Endothelial cell (in vitro differentiated cells): ENCODE data around the gene P2RX5. TPM values are rescaled to one million over a fixed set of nuclear protein-coding genes. Genes with fewer than 3 reads are reported as not detected.
"Not testable (repeated sequence)": the region's sequence is repeated elsewhere in the genome, so short reads cannot be mapped to it uniquely, and the experiment has no call there.

Experiments used
- DNase-seq: peaks from one replicate; pipeline ENCODE4 v3.0.0; 2021; ENCODE audit warnings: low spot score
- H3K27ac Mint-ChIP-seq: one replicate; pipeline ENCODE4 v1.8.0; 2021; ENCODE audit warnings: mixed read lengths, inconsistent platforms; ENCODE audit not compliant: unreplicated experiment
- H3K27me3 Mint-ChIP-seq: one replicate; pipeline ENCODE4 v1.8.0; 2021; ENCODE audit warnings: mild to moderate bottlenecking, moderate library complexity, mixed read lengths, inconsistent platforms; ENCODE audit not compliant: unreplicated experiment
- H3K36me3 Mint-ChIP-seq: one replicate; pipeline ENCODE4 v1.8.0; 2021; ENCODE audit warnings: mild to moderate bottlenecking, low read depth, mixed read lengths, inconsistent platforms; ENCODE audit not compliant: unreplicated experiment
- H3K4me1 Mint-ChIP-seq: one replicate; pipeline ENCODE4 v1.8.0; 2021; ENCODE audit warnings: mild to moderate bottlenecking, mixed read lengths, inconsistent platforms; ENCODE audit not compliant: unreplicated experiment
- H3K4me3 Mint-ChIP-seq: one replicate; pipeline ENCODE4 v1.8.0; 2021; ENCODE audit warnings: mild to moderate bottlenecking, mixed read lengths, inconsistent platforms; ENCODE audit not compliant: unreplicated experiment
- H3K9me3 Mint-ChIP-seq: one replicate; pipeline ENCODE4 v1.8.0; 2021; ENCODE audit warnings: mixed read lengths, inconsistent platforms; ENCODE audit not compliant: unreplicated experiment
- CTCF ChIP-seq: fragments of 200-600 bp; sonication (generic); IDR thresholded peaks from one replicate; pipeline ENCODE4 v1.5.0; 2021; ENCODE audit warnings: antibody characterized with exemption; ENCODE audit not compliant: unreplicated experiment
- total RNA-seq: library from RNA; stranded (reverse); fragmentation: NEBNext Ultra II Directional; extraction: Animal tissue kit (Norgen Biotek cat#: 25700); gene quantifications from one replicate; pipeline ENCODE4 v1.2.1, GENCODE V29; 2021; ENCODE audit not compliant: unreplicated experiment

Gene P2RX5
- total RNA-seq, 1 donor from 2014 or later: 0.36 TPM

GRCh38 chr17:3738562-3739295, 42.8 kb upstream of the P2RX5 start:
- peaks cover 5% of the 10 kb centered on the region for H3K27me3 Mint-ChIP-seq
- DNase-seq: no peak
- H3K4me3 Mint-ChIP-seq: no peak overlapping the region

GRCh38 chr17:3735515-3735914, 39.6 kb upstream of the P2RX5 start:
- Mint-ChIP-seq H3K27me3 (peaks cover 3% of the 10 kb centered on the region), H3K4me1 (peaks cover 2% of the 10 kb centered on the region), H3K27ac (no peak overlapping the region), H3K9me3 (no peaks in the 10 kb centered on the region), H3K4me3 (no peak overlapping the region), H3K36me3 (no peaks in the 10 kb centered on the region)
- TF ChIP-seq CTCF: no peak
- DNase-seq: no peak

More at GRCh38 chr17:3738562-3739295, 42.8 kb upstream of the P2RX5 start:
- TF ChIP-seq CTCF: no peak
- Mint-ChIP-seq H3K27ac (peak overlapping the region; percentile 16), H3K36me3 (no peaks in the 10 kb centered on the region), H3K4me1 (peaks cover 2% of the 10 kb centered on the region), H3K9me3 (no peaks in the 10 kb centered on the region)

- H3K27ac Mint-ChIP-seq, H3K36me3 Mint-ChIP-seq, H3K4me1 Mint-ChIP-seq, H3K4me3 Mint-ChIP-seq, DNase-seq, H3K9me3 Mint-ChIP-seq, H3K27me3 Mint-ChIP-seq: not testable (repeated sequence)
These were observed 38.9 kb upstream of the P2RX5 start for GRCh38 chr17:3734911-3735276.

GRCh38 chr17:3732210-3732621, 36.3 kb upstream of the P2RX5 start:
- Mint-ChIP-seq H3K27me3 (peaks cover under 1% of the 10 kb centered on the region), H3K4me1 (peaks cover under 1% of the 10 kb centered on the region), H3K4me3 (no peak overlapping the region), H3K27ac (peak overlapping the region; percentile 13), H3K36me3 (no peaks in the 10 kb centered on the region), H3K9me3 (no peaks in the 10 kb centered on the region)
- DNase-seq: no peak
- TF ChIP-seq CTCF: no peak

GRCh38 chr17:3730881-3731429, 35.0 kb upstream of the P2RX5 start:
- no peak for DNase-seq
- Mint-ChIP-seq H3K4me1 (no peaks in the 10 kb centered on the region), H3K9me3 (no peaks in the 10 kb centered on the region), H3K27me3 (no peaks in the 10 kb centered on the region), H3K4me3 (no peak overlapping the region), H3K36me3 (no peaks in the 10 kb centered on the region), H3K27ac (peak overlapping the region; percentile 36)
- TF ChIP-seq CTCF: no peak
